ENCODE data around the gene RNF145.

DNA sequence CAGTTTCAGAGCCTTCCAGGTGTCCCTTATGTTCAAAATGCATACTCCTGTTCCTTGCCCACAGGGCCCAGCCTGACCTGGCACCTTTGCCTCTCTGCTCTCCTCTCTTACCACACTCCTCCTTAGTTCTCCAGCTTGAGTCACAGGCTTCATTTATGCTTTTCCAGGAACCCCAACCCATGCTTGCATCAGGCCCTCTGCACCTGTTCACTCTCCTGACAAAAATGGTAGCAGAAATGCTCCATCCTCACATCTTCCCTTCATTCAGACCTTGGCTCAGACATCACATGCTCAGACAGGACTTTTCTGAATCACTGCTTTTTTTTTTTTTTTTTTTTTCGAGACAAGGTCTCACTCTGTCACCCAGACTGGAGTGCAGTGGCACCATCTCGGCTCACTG is 15.1 kb upstream of the RNF145 start:
- TF ChIP-seq, protein P1, sequence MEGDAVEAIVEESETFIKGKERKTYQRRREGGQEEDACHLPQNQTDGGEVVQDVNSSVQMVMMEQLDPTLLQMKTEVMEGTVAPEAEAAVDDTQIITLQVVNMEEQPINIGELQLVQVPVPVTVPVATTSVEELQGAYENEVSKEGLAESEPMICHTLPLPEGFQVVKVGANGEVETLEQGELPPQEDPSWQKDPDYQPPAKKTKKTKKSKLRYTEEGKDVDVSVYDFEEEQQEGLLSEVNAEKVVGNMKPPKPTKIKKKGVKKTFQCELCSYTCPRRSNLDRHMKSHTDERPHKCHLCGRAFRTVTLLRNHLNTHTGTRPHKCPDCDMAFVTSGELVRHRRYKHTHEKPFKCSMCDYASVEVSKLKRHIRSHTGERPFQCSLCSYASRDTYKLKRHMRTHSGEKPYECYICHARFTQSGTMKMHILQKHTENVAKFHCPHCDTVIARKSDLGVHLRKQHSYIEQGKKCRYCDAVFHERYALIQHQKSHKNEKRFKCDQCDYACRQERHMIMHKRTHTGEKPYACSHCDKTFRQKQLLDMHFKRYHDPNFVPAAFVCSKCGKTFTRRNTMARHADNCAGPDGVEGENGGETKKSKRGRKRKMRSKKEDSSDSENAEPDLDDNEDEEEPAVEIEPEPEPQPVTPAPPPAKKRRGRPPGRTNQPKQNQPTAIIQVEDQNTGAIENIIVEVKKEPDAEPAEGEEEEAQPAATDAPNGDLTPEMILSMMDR (conservative IDR thresholded peaks at IDR 0.05; ENCODE audit: low read depth, low read length), result no peak
- TF ChIP-seq EZH2 (IDR thresholded peaks at IDR 0.05; ENCODE audit: low read length, unreplicated experiment) (no peak), EZH2phosphoT487 (IDR thresholded peaks at IDR 0.05; ENCODE audit: borderline replicate concordance, low read length) (no peak)

Measured in PC-3 (cell line).